Muscle of arm (tissue), 12 donors: ENCODE measurements around the gene AIDA. TPM values are rescaled to one million over a fixed set of nuclear protein-coding genes. Genes with fewer than 3 reads are reported as not detected.
A peak's percentile ranks its signal among the peaks of the same experiment; 100 is the strongest.
"Not testable (repeated sequence)": the region's sequence is repeated elsewhere in the genome, so short reads cannot be mapped to it uniquely, and the experiment has no call there.

Experiments used
- DNase-seq: peaks from one replicate; pipeline ENCODE4 v3.0.0-alpha.2; 2013
- polyA plus RNA-seq, 12 donors: library from polyadenylated mRNA; unstranded; fragments of 120-200 nt; gene quantifications; one replicate each; pipeline ENCODE4 v1.2.1, GENCODE V29; 2013; ENCODE audit not compliant: insufficient read length in 12 of 12

Gene AIDA
- polyA plus RNA-seq, 12 donors: 54.2 to 82.5 (median 63.0) TPM; not detected in 1

- DNase-seq: no peak
Measured at GRCh38 chr1:222728746-222729145, 16.5 kb upstream of the AIDA start.

- no peak for DNase-seq
Measured at GRCh38 chr1:222716393-222716792, 4.1 kb upstream of the AIDA start.

- DNase-seq: peak; percentile 95
Measured at GRCh38 chr1:222713091-222713961, 1.0 kb upstream of the AIDA start.

- peak; percentile 57 for DNase-seq
Measured at GRCh38 chr1:222711319-222712252, 705 bp downstream of the AIDA start.

- DNase-seq: no peak
Measured at GRCh38 chr1:222709700-222710153, 2.6 kb downstream of the AIDA start.

- no peak for DNase-seq
Measured at GRCh38 chr1:222706815-222707214, 5.5 kb downstream of the AIDA start.

- DNase-seq: no peak
Measured at GRCh38 chr1:222704260-222704659, 8.0 kb downstream of the AIDA start.

- DNase-seq: no peak
Measured at GRCh38 chr1:222702210-222702609, 10.1 kb downstream of the AIDA start.

GRCh38 chr1:222697826-222698225 lies 14.5 kb downstream of the AIDA start:
- peak; percentile 10 for DNase-seq

GRCh38 chr1:222697203-222697602 lies 15.1 kb downstream of the AIDA start:
- DNase-seq: no peak

- DNase-seq: no peak
Measured at GRCh38 chr1:222696741-222697140, 15.6 kb downstream of the AIDA start.

GRCh38 chr1:222694927-222695326 lies 17.4 kb downstream of the AIDA start:
- no peak for DNase-seq

GRCh38 chr1:222691016-222691415 lies 21.3 kb downstream of the AIDA start:
- no peak for DNase-seq

- DNase-seq: no peak
Measured at GRCh38 chr1:222680080-222680479, 32.2 kb downstream of the AIDA start.

GRCh38 chr1:222670110-222670509 lies 42.2 kb downstream of the AIDA start:
- DNase-seq: no peak

GRCh38 chr1:222669107-222669506 lies 43.2 kb downstream of the AIDA start:
- not testable (repeated sequence) for DNase-seq

- DNase-seq: not testable (repeated sequence)
Measured at GRCh38 chr1:222668184-222668583, 44.1 kb downstream of the AIDA start.

- no peak for DNase-seq
Measured at GRCh38 chr1:222665964-222666363, 46.3 kb downstream of the AIDA start.

GRCh38 chr1:222663431-222663934 lies 48.8 kb downstream of the AIDA start:
- no peak for DNase-seq

- DNase-seq: no peak
Measured at GRCh38 chr1:222657899-222658298, 54.4 kb downstream of the AIDA start.

GRCh38 chr1:222656391-222657155 lies 55.7 kb downstream of the AIDA start:
- no peak for DNase-seq
